ENCODE measurements around the gene TIAM2.

- TF ChIP-seq YY1 (IDR thresholded peaks at IDR 0.05; ENCODE audit: borderline replicate concordance in 1 of 3, control insufficient read depth in 1 of 3, extremely low read depth in 1 of 3, insufficient read depth in 3 of 3, insufficient read length in 1 of 3, insufficient replicate concordance in 2 of 3, low read depth in 1 of 3, low read length in 2 of 3) = no peak
- TF ChIP-seq BDP1 (IDR thresholded peaks at IDR 0.05; ENCODE audit: insufficient read depth, insufficient read length) = no peak
- TF ChIP-seq CTCF (IDR thresholded peaks at IDR 0.05 in 2 of 3, conservative IDR thresholded peaks at IDR 0.05 in 1 of 3; ENCODE audit: insufficient read depth in 2 of 3, low read depth in 1 of 3, low read length in 3 of 3) = no peak
- no peak for TF ChIP-seq NFIC (IDR thresholded peaks at IDR 0.05)
- TF ChIP-seq FOXA3 (CRISPR knock-in tag; conservative IDR thresholded peaks at IDR 0.05 in 1 of 2, IDR thresholded peaks at IDR 0.05 in 1 of 2) = no peak
- TF ChIP-seq, protein P1, sequence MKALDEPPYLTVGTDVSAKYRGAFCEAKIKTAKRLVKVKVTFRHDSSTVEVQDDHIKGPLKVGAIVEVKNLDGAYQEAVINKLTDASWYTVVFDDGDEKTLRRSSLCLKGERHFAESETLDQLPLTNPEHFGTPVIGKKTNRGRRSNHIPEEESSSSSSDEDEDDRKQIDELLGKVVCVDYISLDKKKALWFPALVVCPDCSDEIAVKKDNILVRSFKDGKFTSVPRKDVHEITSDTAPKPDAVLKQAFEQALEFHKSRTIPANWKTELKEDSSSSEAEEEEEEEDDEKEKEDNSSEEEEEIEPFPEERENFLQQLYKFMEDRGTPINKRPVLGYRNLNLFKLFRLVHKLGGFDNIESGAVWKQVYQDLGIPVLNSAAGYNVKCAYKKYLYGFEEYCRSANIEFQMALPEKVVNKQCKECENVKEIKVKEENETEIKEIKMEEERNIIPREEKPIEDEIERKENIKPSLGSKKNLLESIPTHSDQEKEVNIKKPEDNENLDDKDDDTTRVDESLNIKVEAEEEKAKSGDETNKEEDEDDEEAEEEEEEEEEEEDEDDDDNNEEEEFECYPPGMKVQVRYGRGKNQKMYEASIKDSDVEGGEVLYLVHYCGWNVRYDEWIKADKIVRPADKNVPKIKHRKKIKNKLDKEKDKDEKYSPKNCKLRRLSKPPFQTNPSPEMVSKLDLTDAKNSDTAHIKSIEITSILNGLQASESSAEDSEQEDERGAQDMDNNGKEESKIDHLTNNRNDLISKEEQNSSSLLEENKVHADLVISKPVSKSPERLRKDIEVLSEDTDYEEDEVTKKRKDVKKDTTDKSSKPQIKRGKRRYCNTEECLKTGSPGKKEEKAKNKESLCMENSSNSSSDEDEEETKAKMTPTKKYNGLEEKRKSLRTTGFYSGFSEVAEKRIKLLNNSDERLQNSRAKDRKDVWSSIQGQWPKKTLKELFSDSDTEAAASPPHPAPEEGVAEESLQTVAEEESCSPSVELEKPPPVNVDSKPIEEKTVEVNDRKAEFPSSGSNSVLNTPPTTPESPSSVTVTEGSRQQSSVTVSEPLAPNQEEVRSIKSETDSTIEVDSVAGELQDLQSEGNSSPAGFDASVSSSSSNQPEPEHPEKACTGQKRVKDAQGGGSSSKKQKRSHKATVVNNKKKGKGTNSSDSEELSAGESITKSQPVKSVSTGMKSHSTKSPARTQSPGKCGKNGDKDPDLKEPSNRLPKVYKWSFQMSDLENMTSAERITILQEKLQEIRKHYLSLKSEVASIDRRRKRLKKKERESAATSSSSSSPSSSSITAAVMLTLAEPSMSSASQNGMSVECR (CRISPR knock-in tag; IDR thresholded peaks at IDR 0.05) = no peak
- no peak for TF ChIP-seq BHLHE40 (IDR thresholded peaks at IDR 0.05; ENCODE audit: low read length)
- TF ChIP-seq GATAD2A (IDR thresholded peaks at IDR 0.05) = no peak
- TF ChIP-seq MCM2 (IDR thresholded peaks at IDR 0.05; ENCODE audit: low read depth) = no peak
- TF ChIP-seq HDAC6 (IDR thresholded peaks at IDR 0.05; ENCODE audit: low read depth, low read length) = no peak
- no peak for TF ChIP-seq CBFB (CRISPR knock-in tag; IDR thresholded peaks at IDR 0.05)
- no peak for TF ChIP-seq ZBTB33 (CRISPR knock-in tag; IDR thresholded peaks at IDR 0.05)
- TF ChIP-seq RFX5 (IDR thresholded peaks at IDR 0.05; ENCODE audit: low read depth, low read length) = no peak
Observed at GRCh38 chr6:155276638-155277037, 281.5 kb downstream of the TIAM2 start.

Data from K562 (cell line).